Esophagus muscularis mucosa (tissue), 4 donors: ENCODE data around the gene MAT1A. TPM values are rescaled to one million over a fixed set of nuclear protein-coding genes. Genes with fewer than 3 reads are reported as not detected.
"Not testable (repeated sequence)": the region's sequence is repeated elsewhere in the genome, so short reads cannot be mapped to it uniquely, and the experiment has no call there.

Source experiments
- DNase-seq: peaks from one replicate; pipeline ENCODE4 v3.0.0-alpha.2; 2017; ENCODE audit errors: extremely low spot score
- H3K27ac ChIP-seq, 4 donors: fragments of 200-600 bp; sonication (generic); replicated peaks in 1 of 4; 1 replicate in 3 of 4; 2 replicates in 1 of 4; pipeline ENCODE4 v1.5.1; 2016 to 2019; ENCODE audit warnings: mild to moderate bottlenecking in 1 of 4
- H3K27me3 ChIP-seq, 4 donors: fragments of 200-600 bp; sonication (generic); one replicate each; pipeline versions ENCODE4 v1.5.1 to v1.6.0; 2016 to 2019
- H3K36me3 ChIP-seq, 4 donors: fragments of 200-600 bp; sonication (generic); one replicate each; pipeline ENCODE4 v1.5.1; 2016 to 2019
- H3K4me1 ChIP-seq, 4 donors: fragments of 200-600 bp; sonication (generic); one replicate each; pipeline ENCODE4 v1.5.1; 2016 to 2019
- H3K4me3 ChIP-seq, 4 donors: fragments of 200-600 bp; sonication (generic); 1 replicate in 2 of 4; 2 replicates in 2 of 4; pipeline ENCODE4 v1.5.1; 2016 to 2019; ENCODE audit warnings: mild to moderate bottlenecking in 4 of 4, moderate library complexity in 1 of 4
- H3K9me3 ChIP-seq, 4 donors: fragments of 200-600 bp; sonication (generic); 1 replicate in 3 of 4; 2 replicates in 1 of 4; pipeline ENCODE4 v1.5.1; 2016 to 2019
- WGBS: methylation state at CpG from one replicate; pipeline ENCODE4 v1.1.5; 2018; 5-methylcytosine and 5-hydroxymethylcytosine counted together
- intact Hi-C: fragments of 100-400 bp; cut with DNase I; formaldehyde crosslinking; loops from one replicate; pipeline ENCODE4 v1.15.1; 2023
- total RNA-seq, 4 donors: library from RNA; depleted of rRNA; stranded (reverse); fragments of >200 nt; gene quantifications; one replicate each; pipeline versions ENCODE4 v1.1.0 to v1.2.1, GENCODE V29; 2016

Gene MAT1A
- total RNA-seq, 4 donors from 2014 or later: not detected

DNA sequence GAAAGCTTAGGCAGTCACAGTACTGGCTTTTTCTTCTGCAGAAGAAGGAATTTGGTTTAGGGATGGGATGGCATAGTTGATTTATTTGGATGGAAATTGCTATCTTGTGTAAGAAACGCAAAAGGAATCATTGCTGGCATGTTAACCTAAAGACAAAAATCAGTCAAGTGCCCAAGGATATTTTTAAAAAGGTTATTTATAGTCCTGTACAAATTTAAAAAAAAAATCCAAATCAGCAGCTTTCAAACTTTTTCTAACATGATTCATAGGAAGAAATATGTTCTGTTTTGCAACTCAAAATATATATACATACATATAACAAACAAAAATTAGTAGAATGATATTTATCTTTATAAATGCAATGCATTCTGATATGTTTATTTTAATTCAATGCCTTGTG lies 55.6 kb downstream of the MAT1A start:
- H3K27me3 ChIP-seq, intact Hi-C loops, DNase-seq, H3K27ac ChIP-seq, H3K4me1 ChIP-seq, H3K36me3 ChIP-seq, H3K9me3 ChIP-seq, H3K4me3 ChIP-seq: not testable (repeated sequence)
- WGBS: 71% methylated on average over 1 of the region's 1 CpG

DNA sequence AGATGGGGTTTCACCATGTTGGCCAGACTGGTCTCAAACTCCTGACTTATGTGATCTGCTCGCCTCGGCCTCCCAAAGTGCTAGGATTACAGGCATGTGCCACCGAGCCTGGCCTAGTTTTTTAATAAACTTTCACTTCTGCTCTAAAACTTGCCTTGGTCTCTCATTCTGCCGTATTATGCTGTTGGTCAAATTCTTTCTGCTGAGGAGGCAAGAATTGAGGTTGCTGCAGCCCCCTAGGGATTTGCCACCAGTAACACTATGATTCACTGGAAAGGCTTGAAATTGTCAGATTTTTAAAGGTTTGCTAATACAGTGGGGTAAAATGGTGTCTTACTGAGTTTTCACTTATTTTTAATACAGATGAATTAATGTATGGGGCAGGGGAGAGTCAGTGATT lies 62.7 kb downstream of the MAT1A start:
- DNase-seq, H3K27me3 ChIP-seq, H3K36me3 ChIP-seq, H3K4me1 ChIP-seq, H3K27ac ChIP-seq, H3K4me3 ChIP-seq, H3K9me3 ChIP-seq, intact Hi-C loops: not testable (repeated sequence)
- 78% methylated on average over 4 of the region's 4 CpGs for WGBS

DNA sequence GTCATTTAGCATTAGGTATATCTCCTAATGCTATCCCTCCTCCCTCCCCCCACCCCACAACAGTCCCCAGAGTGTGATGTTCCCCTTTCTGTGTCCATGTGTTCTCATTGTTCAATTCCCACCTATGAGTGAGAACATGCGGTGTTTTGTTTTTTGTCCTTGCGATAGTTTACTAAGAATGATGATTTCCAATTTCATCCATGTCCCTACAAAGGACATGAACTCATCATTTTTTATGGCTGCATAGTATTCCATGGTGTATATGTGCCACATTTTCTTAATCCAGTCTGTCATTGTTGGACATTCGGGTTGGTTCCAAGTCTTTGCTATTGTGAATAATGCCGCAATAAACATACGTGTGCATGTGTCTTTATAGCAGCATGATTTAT lies 66.4 kb downstream of the MAT1A start:
- H3K27ac ChIP-seq, H3K36me3 ChIP-seq, H3K4me3 ChIP-seq, DNase-seq, H3K27me3 ChIP-seq, intact Hi-C loops, H3K4me1 ChIP-seq, H3K9me3 ChIP-seq: not testable (repeated sequence)
- WGBS: no CpG with 5 or more reads among the region's 5 CpGs

Other genes starting within 250 kb of the MAT1A start
- gene TMEM254, start 211.0 kb downstream of the MAT1A start, total RNA-seq: 10 to 100 TPM in 2 of 4 donors, 1 to 10 TPM in 2; 7.1 to 14.9 (median 9.4) TPM
- gene PLAC9, start 156.9 kb downstream of the MAT1A start, total RNA-seq: 10 to 100 TPM; 21.3 to 59.4 (median 39.6) TPM
- gene ANXA11, start 84.1 kb downstream of the MAT1A start, total RNA-seq: 100 to 1,000 TPM; 126 to 213 (median 166) TPM
- not detected for gene DYDC1, start 67.1 kb upstream of the MAT1A start, total RNA-seq
- not detected for gene DYDC2, start 67.1 kb upstream of the MAT1A start, total RNA-seq
- 10 to 100 TPM; 15.4 to 26.6 (median 25.5) TPM for gene PRXL2A, start 118.9 kb upstream of the MAT1A start, total RNA-seq
- gene TSPAN14, start 164.7 kb upstream of the MAT1A start, total RNA-seq: 10 to 100 TPM; 17.9 to 50.5 (median 38.4) TPM
- gene SH2D4B, start 248.2 kb upstream of the MAT1A start, total RNA-seq: under 1 TPM in 2 of 4 donors, not detected in 2; 0.26 to 0.42 TPM